CD4-positive, alpha-beta memory T cell (primary cell): ENCODE data around the gene NLGN4Y. TPM values are rescaled to one million over a fixed set of nuclear protein-coding genes. Genes with fewer than 3 reads are reported as not detected.
A peak's percentile ranks its signal among the peaks of the same experiment; 100 is the strongest.

Experiments used
- CTCF ChIA-PET: fragments of 350-600 bp; sonication (Branson Sonifier 250); formaldehyde crosslinking; loops from one replicate; lab custom pipeline; 2021; ENCODE audit warnings: inconsistent platforms; ENCODE audit not compliant: partially characterized antibody; lab: Charles Lee
- POLR2A ChIA-PET: fragments of 350-600 bp; sonication (Branson Sonifier 250); formaldehyde crosslinking; loops from one replicate; lab custom pipeline; 2021; ENCODE audit not compliant: partially characterized antibody; lab: Charles Lee
- DNase-seq, 5 donors: peaks; one replicate each; pipeline versions ENCODE4 v3.0.0 to v3.0.0-alpha.2; 2020 to 2022; ENCODE audit warnings: mixed read lengths in 1 of 5
- H3K27ac ChIP-seq: one replicate; pipeline ENCODE4 v1.7.0; 2013; ENCODE audit warnings: low read depth, low read length
- H3K27me3 ChIP-seq: 2 replicates; pipeline ENCODE4 v1.7.0; 2013; ENCODE audit warnings: mild to moderate bottlenecking, low read length, moderate library complexity; ENCODE audit not compliant: insufficient read depth
- H3K36me3 ChIP-seq: 2 replicates; pipeline ENCODE4 v1.7.0; 2013; ENCODE audit warnings: mild to moderate bottlenecking, low read length, moderate library complexity; ENCODE audit not compliant: insufficient read depth
- H3K4me1 ChIP-seq: 2 replicates; pipeline ENCODE4 v1.7.0; 2013; ENCODE audit warnings: mild to moderate bottlenecking, low read length, moderate library complexity; ENCODE audit not compliant: insufficient read depth
- H3K4me3 ChIP-seq, 2 donors: one replicate each; pipeline ENCODE4 v1.7.0; 2013; ENCODE audit warnings: low read length in 2 of 2, mild to moderate bottlenecking in 1 of 2
- H3K9me3 ChIP-seq, 2 donors: one replicate each; pipeline ENCODE4 v1.7.0; 2013; ENCODE audit warnings: low read length in 2 of 2, control low read depth in 1 of 2; ENCODE audit not compliant: control insufficient read depth in 1 of 2
- H3K27ac Mint-ChIP-seq, 7 donors: one replicate each; pipeline ENCODE4 v1.8.0; 2020 to 2021; ENCODE audit warnings: mixed read lengths in 7 of 7, mild to moderate bottlenecking in 6 of 7, inconsistent platforms in 3 of 7, moderate library complexity in 3 of 7
- H3K27me3 Mint-ChIP-seq, 2 donors: one replicate each; pipeline ENCODE4 v1.8.0; 2020 to 2021; ENCODE audit warnings: mixed read lengths in 2 of 2
- H3K36me3 Mint-ChIP-seq, 2 donors: one replicate each; pipeline ENCODE4 v1.8.0; 2020 to 2021; ENCODE audit warnings: mixed read lengths in 2 of 2, inconsistent platforms in 1 of 2, mild to moderate bottlenecking in 1 of 2
- H3K4me1 Mint-ChIP-seq, 4 donors: one replicate each; pipeline ENCODE4 v1.8.0; 2020 to 2021; ENCODE audit warnings: mixed read lengths in 4 of 4, mild to moderate bottlenecking in 1 of 4
- H3K4me3 Mint-ChIP-seq, 8 donors: one replicate each; pipeline ENCODE4 v1.8.0; 2020 to 2021; ENCODE audit warnings: mixed read lengths in 8 of 8, mild to moderate bottlenecking in 7 of 8, moderate library complexity in 6 of 8, inconsistent platforms in 3 of 8
- H3K9me3 Mint-ChIP-seq, 8 donors: one replicate each; pipeline ENCODE4 v1.8.0; 2020 to 2021; ENCODE audit warnings: mixed read lengths in 8 of 8, mild to moderate bottlenecking in 5 of 8, inconsistent platforms in 3 of 8, moderate library complexity in 1 of 8
- intact Hi-C: fragments of 100-400 bp; cut with micrococcal nuclease; formaldehyde crosslinking; loops from one replicate; pipeline ENCODE4 v1.15.1; 2023
- polyA plus RNA-seq, 2 donors: library from polyadenylated mRNA; unstranded; fragments of 300-500 nt; fragmentation: Illumina TruSeq; gene quantifications; one replicate each; pipeline ENCODE4 v1.2.3, GENCODE V29; 2021
- total RNA-seq, 2 experiments: library from RNA; stranded (reverse); gene quantifications; one replicate each; pipeline ENCODE4 v1.2.3, GENCODE V29; 2021

NLGN4Y gene
- total RNA-seq = 1 to 10 TPM; 4.6 to 6.0 TPM
- polyA plus RNA-seq = not detected

- Histone ChIP-seq H3K4me3 (peak within 1 kb of the TSS; percentile 36 to 52), H3K27ac (peak within 1 kb of the TSS; percentile 21), H3K4me1 (peaks cover 9% of the 10 kb centered on the region), H3K36me3 (no peaks in the 10 kb centered on the region), H3K9me3 (no peaks in the 10 kb centered on the region), H3K27me3 (no peaks in the 10 kb centered on the region)
- Mint-ChIP-seq H3K27me3 (peaks cover 0 to 6% of the 10 kb centered on the region in 2 donors), H3K36me3 (peaks cover 0 to 3% of the 10 kb centered on the region in 2 donors), H3K4me1 (peaks cover 0 to 35% (median 6%) of the 10 kb centered on the region in 4 donors), H3K4me3 (peak within 1 kb of the TSS in 2 of 8 donors; percentile 91 to 95), H3K9me3 (no peaks in the 10 kb centered on the region), H3K27ac (peak within 1 kb of the TSS in 2 of 7 donors; percentile 30 to 47)
- ChIA-PET CTCF (no interaction called here), POLR2A (no interaction called here)
- DNase-seq = peak in 1 of 5 donors; percentile 42
- intact Hi-C loops = loop anchor here (10.0 kb wide), 1 partner anchor 180 kb away; no protein-coding TSS in a partner anchor
Measured at GRCh38 chrY:14524272-14525231, at the start of gene NLGN4Y. TSS of gene NLGN4Y (plus strand) at chrY:14524529. CDS start at chrY:14622120, 97,591 bp downstream.

GRCh38 chrY:14485935-14486334 is 38.4 kb upstream of the NLGN4Y start:
- intact Hi-C loops = no loop called here
- no peak overlapping the region for H3K27ac ChIP-seq
- Mint-ChIP-seq H3K4me1 (no peaks in the 10 kb centered on the region), H3K4me3 (no peak overlapping the region), H3K36me3 (no peaks in the 10 kb centered on the region), H3K27me3 (no peaks in the 10 kb centered on the region), H3K27ac (no peak overlapping the region), H3K9me3 (no peaks in the 10 kb centered on the region)
- no peaks in the 10 kb centered on the region for H3K9me3 ChIP-seq
- no peaks in the 10 kb centered on the region for H3K27me3 ChIP-seq
- no peak for DNase-seq
- POLR2A ChIA-PET = no interaction called here
- H3K4me3 ChIP-seq = no peak overlapping the region
- H3K4me1 ChIP-seq = no peaks in the 10 kb centered on the region
- CTCF ChIA-PET = no interaction called here
- no peaks in the 10 kb centered on the region for H3K36me3 ChIP-seq

GRCh38 chrY:14490226-14490625 is 34.1 kb upstream of the NLGN4Y start:
- no peaks in the 10 kb centered on the region for H3K9me3 Mint-ChIP-seq
- DNase-seq = no peak
- no peaks in the 10 kb centered on the region for H3K36me3 ChIP-seq

GRCh38 chrY:14498071-14498470 is 26.3 kb upstream of the NLGN4Y start:
- POLR2A ChIA-PET = no interaction called here

More at GRCh38 chrY:14490226-14490625, 34.1 kb upstream of the NLGN4Y start:
- Histone ChIP-seq H3K4me3 (no peak overlapping the region), H3K4me1 (no peaks in the 10 kb centered on the region), H3K27ac (no peak overlapping the region), H3K27me3 (no peaks in the 10 kb centered on the region), H3K9me3 (no peaks in the 10 kb centered on the region)
- H3K4me3 Mint-ChIP-seq = no peak overlapping the region
- POLR2A ChIA-PET = no interaction called here
- no peaks in the 10 kb centered on the region for H3K27me3 Mint-ChIP-seq
- no peaks in the 10 kb centered on the region for H3K36me3 Mint-ChIP-seq
- H3K4me1 Mint-ChIP-seq = no peaks in the 10 kb centered on the region
- intact Hi-C loops = no loop called here
- CTCF ChIA-PET = no interaction called here
- no peak overlapping the region for H3K27ac Mint-ChIP-seq

GRCh38 chrY:14504592-14504991 is 19.7 kb upstream of the NLGN4Y start:
- DNase-seq = no peak
- no peaks in the 10 kb centered on the region for H3K9me3 Mint-ChIP-seq
- no peaks in the 10 kb centered on the region for H3K27me3 Mint-ChIP-seq
- no peak overlapping the region for H3K4me3 ChIP-seq
- H3K36me3 ChIP-seq = no peaks in the 10 kb centered on the region
- H3K36me3 Mint-ChIP-seq = no peaks in the 10 kb centered on the region
- H3K9me3 ChIP-seq = no peaks in the 10 kb centered on the region
- intact Hi-C loops = no loop called here
- no peaks in the 10 kb centered on the region for H3K27me3 ChIP-seq
- CTCF ChIA-PET = no interaction called here
- H3K4me3 Mint-ChIP-seq = no peak overlapping the region
- H3K4me1 ChIP-seq = no peaks in the 10 kb centered on the region
- POLR2A ChIA-PET = no interaction called here
- H3K27ac Mint-ChIP-seq = no peak overlapping the region
- H3K4me1 Mint-ChIP-seq = no peaks in the 10 kb centered on the region
- no peak overlapping the region for H3K27ac ChIP-seq

More at GRCh38 chrY:14498071-14498470, 26.3 kb upstream of the NLGN4Y start:
- intact Hi-C loops = no loop called here
- H3K36me3 Mint-ChIP-seq = no peaks in the 10 kb centered on the region
- no peaks in the 10 kb centered on the region for H3K9me3 Mint-ChIP-seq
- no peaks in the 10 kb centered on the region for H3K36me3 ChIP-seq
- no peak overlapping the region for H3K4me3 Mint-ChIP-seq
- H3K4me1 ChIP-seq = no peaks in the 10 kb centered on the region
- H3K27ac ChIP-seq = no peak overlapping the region
- CTCF ChIA-PET = no interaction called here
- no peaks in the 10 kb centered on the region for H3K9me3 ChIP-seq
- DNase-seq = no peak
- H3K4me1 Mint-ChIP-seq = no peaks in the 10 kb centered on the region
- H3K27me3 ChIP-seq = no peaks in the 10 kb centered on the region
- H3K27me3 Mint-ChIP-seq = peaks cover 0 to 2% of the 10 kb centered on the region in 2 donors
- H3K4me3 ChIP-seq = no peak overlapping the region
- no peak overlapping the region for H3K27ac Mint-ChIP-seq

GRCh38 chrY:14522379-14522950 is 1.9 kb upstream of the NLGN4Y start:
- CTCF ChIA-PET = no interaction called here
- intact Hi-C loops = loop anchor here (10.0 kb wide), 1 partner anchor 178 kb away; no protein-coding TSS in a partner anchor
- POLR2A ChIA-PET = no interaction called here

More at GRCh38 chrY:14522379-14522950, 1.9 kb upstream of the NLGN4Y start:
- H3K4me3 Mint-ChIP-seq = peak overlapping the region in 2 of 8 donors; percentile 13 to 95
- peaks cover 0 to 3% of the 10 kb centered on the region in 2 donors for H3K36me3 Mint-ChIP-seq
- no peaks in the 10 kb centered on the region for H3K27me3 ChIP-seq
- H3K27ac Mint-ChIP-seq = no peak overlapping the region
- no peak for DNase-seq
- H3K27ac ChIP-seq = no peak overlapping the region
- no peaks in the 10 kb centered on the region for H3K9me3 Mint-ChIP-seq
- peaks cover 0 to 35% (median 5%) of the 10 kb centered on the region in 4 donors for H3K4me1 Mint-ChIP-seq
- peaks cover 0 to 6% of the 10 kb centered on the region in 2 donors for H3K27me3 Mint-ChIP-seq
- H3K4me1 ChIP-seq = peaks cover 9% of the 10 kb centered on the region
- H3K36me3 ChIP-seq = no peaks in the 10 kb centered on the region
- H3K4me3 ChIP-seq = no peak overlapping the region
- no peaks in the 10 kb centered on the region for H3K9me3 ChIP-seq
